ENCODE data around the gene MAP4K4. TPM values are rescaled to one million over a fixed set of nuclear protein-coding genes. Genes with fewer than 3 reads are reported as not detected.

The MAP4K4 gene
- total and polyA plus RNA-seq, 2 experiments from 2014 or later, result 59.1 to 84.4 TPM

- Histone ChIP-seq H2AFZ (no peak overlapping the region), H3K36me3 (replicated peaks; ENCODE audit: insufficient read depth, low read depth) (no peaks in the 10 kb centered on the region), H3K4me2 (no peak overlapping the region), H3K79me2 (no peaks in the 10 kb centered on the region), H3K9me3 (ENCODE audit: low read depth) (no peaks in the 10 kb centered on the region), H3K9me2 (replicated peaks; ENCODE audit: insufficient read depth) (no peaks in the 10 kb centered on the region), H3K4me3 (no peak overlapping the region), H3K27ac (no peak overlapping the region), H3K4me1 (ENCODE audit: insufficient read depth) (no peaks in the 10 kb centered on the region), H3K27me3 (no peaks in the 10 kb centered on the region), H4K20me1 (ENCODE audit: insufficient read depth, poor library complexity, severe bottlenecking) (no peaks in the 10 kb centered on the region)
- DNase-seq (ENCODE audit: low spot score), result no peak
- 88% methylated on average over 9 of the region's 9 CpGs for WGBS (ENCODE audit: low lambda C conversion rate, missing lambda C conversion rate)
- TF ChIP-seq CTCF (IDR thresholded peaks at IDR 0.05; ENCODE audit: poor library complexity) (no peak), EZH2phosphoT487 (IDR thresholded peaks at IDR 0.05; ENCODE audit: low read depth, severe bottlenecking, unreplicated experiment) (no peak), EZH2 (IDR thresholded peaks at IDR 0.05; ENCODE audit: borderline replicate concordance) (no peak)
Observed at GRCh38 chr2:101905746-101906336, 208.3 kb downstream of the MAP4K4 start.

- WGBS (ENCODE audit: low lambda C conversion rate, missing lambda C conversion rate), result 89% methylated on average over 1 of the region's 1 CpG
- no peak for DNase-seq (ENCODE audit: low spot score)
- no peak overlapping the region for H3K4me3 ChIP-seq
- H3K27ac ChIP-seq, result no peak overlapping the region
- H4K20me1 ChIP-seq (ENCODE audit: insufficient read depth, poor library complexity, severe bottlenecking), result no peaks in the 10 kb centered on the region
- H3K4me1 ChIP-seq (ENCODE audit: insufficient read depth), result no peaks in the 10 kb centered on the region
- no peaks in the 10 kb centered on the region for H3K9me2 ChIP-seq (replicated peaks; ENCODE audit: insufficient read depth)
- no peak overlapping the region for H3K4me2 ChIP-seq
- no peaks in the 10 kb centered on the region for H3K27me3 ChIP-seq
- H3K79me2 ChIP-seq, result no peaks in the 10 kb centered on the region
- H2AFZ ChIP-seq, result no peak overlapping the region
- H3K36me3 ChIP-seq (replicated peaks; ENCODE audit: insufficient read depth, low read depth), result no peaks in the 10 kb centered on the region
- H3K9me3 ChIP-seq (ENCODE audit: low read depth), result no peaks in the 10 kb centered on the region
- TF ChIP-seq EZH2phosphoT487 (IDR thresholded peaks at IDR 0.05; ENCODE audit: low read depth, severe bottlenecking, unreplicated experiment), result no peak
- no peak for TF ChIP-seq CTCF (IDR thresholded peaks at IDR 0.05; ENCODE audit: poor library complexity)
- TF ChIP-seq EZH2 (IDR thresholded peaks at IDR 0.05; ENCODE audit: borderline replicate concordance), result no peak
Observed at GRCh38 chr2:101909760-101910159, 212.3 kb downstream of the MAP4K4 start.

- 94% methylated on average over 2 of the region's 2 CpGs for WGBS (ENCODE audit: low lambda C conversion rate, missing lambda C conversion rate)
- no peak overlapping the region for H3K27ac ChIP-seq
- no peaks in the 10 kb centered on the region for H3K27me3 ChIP-seq
- no peaks in the 10 kb centered on the region for H3K9me2 ChIP-seq (replicated peaks; ENCODE audit: insufficient read depth)
- no peaks in the 10 kb centered on the region for H3K79me2 ChIP-seq
- DNase-seq (ENCODE audit: low spot score), result no peak
- no peaks in the 10 kb centered on the region for H3K9me3 ChIP-seq (ENCODE audit: low read depth)
- H4K20me1 ChIP-seq (ENCODE audit: insufficient read depth, poor library complexity, severe bottlenecking), result no peaks in the 10 kb centered on the region
- H3K4me1 ChIP-seq (ENCODE audit: insufficient read depth), result no peaks in the 10 kb centered on the region
- H3K4me3 ChIP-seq, result no peak overlapping the region
- H3K36me3 ChIP-seq (replicated peaks; ENCODE audit: insufficient read depth, low read depth), result no peaks in the 10 kb centered on the region
- no peak overlapping the region for H2AFZ ChIP-seq
- H3K4me2 ChIP-seq, result no peak overlapping the region
- TF ChIP-seq CTCF (IDR thresholded peaks at IDR 0.05; ENCODE audit: poor library complexity) (no peak), EZH2 (IDR thresholded peaks at IDR 0.05; ENCODE audit: borderline replicate concordance) (no peak), EZH2phosphoT487 (IDR thresholded peaks at IDR 0.05; ENCODE audit: low read depth, severe bottlenecking, unreplicated experiment) (no peak)
Observed at GRCh38 chr2:101912545-101912944, 215.0 kb downstream of the MAP4K4 start.
